Hepatocyte (in vitro differentiated cells): ENCODE measurements around the gene RPL27A. TPM values are rescaled to one million over a fixed set of nuclear protein-coding genes. Genes with fewer than 3 reads are reported as not detected.

Experiments used
- DNase-seq: peaks from one replicate; pipeline ENCODE4 v3.0.0-alpha.2; 2016; ENCODE audit warnings: low spot score
- H2AFZ ChIP-seq: fragments of 200-600 bp; sonication (generic); 2 replicates; pipeline ENCODE4 v1.6.0; 2016; ENCODE audit warnings: antibody characterized with exemption, mild to moderate bottlenecking
- H3K27ac ChIP-seq: fragments of 200-600 bp; sonication (generic); 2 replicates; pipeline ENCODE4 v1.5.1; 2016; ENCODE audit warnings: mild to moderate bottlenecking
- H3K27me3 ChIP-seq: fragments of 200-600 bp; sonication (generic); 2 replicates; pipeline ENCODE4 v1.6.1; 2016
- H3K36me3 ChIP-seq: fragments of 200-600 bp; sonication (generic); replicated peaks from 2 replicates; pipeline ENCODE4 v1.5.1; 2016; ENCODE audit warnings: low read depth; ENCODE audit not compliant: insufficient read depth
- H3K4me1 ChIP-seq: fragments of 200-600 bp; sonication (generic); 2 replicates; pipeline ENCODE4 v1.5.1; 2016; ENCODE audit warnings: mild to moderate bottlenecking, moderate library complexity; ENCODE audit not compliant: insufficient read depth
- H3K4me2 ChIP-seq: fragments of 200-600 bp; sonication (generic); 2 replicates; pipeline ENCODE4 v1.6.0; 2016
- H3K4me3 ChIP-seq: fragments of 200-600 bp; sonication (generic); 2 replicates; pipeline ENCODE4 v1.5.1; 2016; ENCODE audit warnings: mild to moderate bottlenecking
- H3K79me2 ChIP-seq: fragments of 200-600 bp; sonication (generic); 2 replicates; pipeline ENCODE4 v1.6.0; 2017; ENCODE audit warnings: mild to moderate bottlenecking
- H3K9me2 ChIP-seq: fragments of 200-600 bp; sonication (generic); replicated peaks from 2 replicates; pipeline ENCODE4 v1.6.0; 2017; ENCODE audit warnings: mild to moderate bottlenecking; ENCODE audit not compliant: insufficient read depth
- H3K9me3 ChIP-seq: fragments of 200-600 bp; sonication (generic); 2 replicates; pipeline ENCODE4 v1.5.1; 2016; ENCODE audit warnings: low read depth, mild to moderate bottlenecking
- H4K20me1 ChIP-seq: fragments of 200-600 bp; sonication (generic); 2 replicates; pipeline ENCODE4 v1.6.0; 2016; ENCODE audit warnings: mild to moderate bottlenecking; ENCODE audit not compliant: insufficient read depth, poor library complexity, severe bottlenecking
- CTCF ChIP-seq: fragments of 200-600 bp; sonication (generic); IDR thresholded peaks from 2 replicates; pipeline ENCODE4 v1.5.1; 2016; ENCODE audit warnings: antibody characterized with exemption, mild to moderate bottlenecking; ENCODE audit not compliant: poor library complexity
- EZH2 ChIP-seq: fragments of 200-600 bp; sonication (generic); IDR thresholded peaks from 2 replicates; pipeline ENCODE4 v1.6.1; 2016; ENCODE audit warnings: antibody characterized with exemption, mild to moderate bottlenecking, borderline replicate concordance
- EZH2phosphoT487 ChIP-seq: fragments of 200-600 bp; sonication (generic); IDR thresholded peaks from one replicate; pipeline ENCODE4 v1.6.1; 2018; ENCODE audit warnings: antibody characterized with exemption, mild to moderate bottlenecking, low read depth, moderate library complexity; ENCODE audit not compliant: unreplicated experiment, severe bottlenecking
- WGBS: methylation state at CpG from one replicate; pipeline ENCODE4 v1.1.6; 2016; ENCODE audit warnings: low lambda C conversion rate; ENCODE audit errors: missing lambda C conversion rate; 5-methylcytosine and 5-hydroxymethylcytosine counted together
- polyA plus RNA-seq: library from polyadenylated mRNA; unstranded; fragments of >200 nt; fragmentation: Nextera tagmentation; extraction: Ambion mirVana; gene quantifications from 2 replicates; pipeline ENCODE4 v1.2.1, GENCODE V29; 2016
- small RNA-seq: library from RNA; depleted of rRNA; stranded (forward); fragments of <200 nt; gene quantifications from one replicate; pipeline ENCODE3, GENCODE V24; 2014
- total RNA-seq: library from RNA; depleted of rRNA; stranded (reverse); fragments of >200 nt; gene quantifications from 2 replicates; pipeline ENCODE4 v1.2.3, GENCODE V29; 2014

RPL27A gene
- total and polyA plus RNA-seq, 2 experiments from 2014 or later, result 803 to 818 TPM

DNA sequence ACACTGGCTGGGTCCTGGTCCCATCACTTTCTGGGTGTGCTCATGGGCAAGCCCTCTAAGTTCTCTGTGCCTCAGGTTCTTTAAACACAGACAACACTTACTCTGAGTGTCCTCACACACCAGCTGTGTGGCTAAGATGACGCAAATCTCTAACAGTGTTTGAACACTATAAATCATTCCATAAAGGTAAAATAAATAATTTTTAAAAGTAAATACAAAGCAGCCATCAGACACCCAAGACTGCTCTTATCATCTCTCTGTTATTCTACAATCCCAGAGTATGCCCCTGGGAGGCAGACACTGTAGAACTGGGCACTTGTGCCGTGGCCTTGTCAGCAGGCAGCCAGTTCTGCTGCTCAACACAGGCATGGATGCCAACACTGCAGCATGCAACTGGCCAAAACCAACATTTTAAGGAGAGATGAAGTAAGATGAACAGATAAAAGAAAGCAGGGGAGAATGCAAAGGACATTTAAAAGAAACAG, 56.8 kb downstream of the RPL27A start:
- WGBS, result 76% methylated on average over 2 of the region's 2 CpGs
- H3K36me3 ChIP-seq, result no peaks in the 10 kb centered on the region
- TF ChIP-seq EZH2 (no peak), CTCF (no peak), EZH2phosphoT487 (no peak)
- no peaks in the 10 kb centered on the region for H3K27me3 ChIP-seq
- no peaks in the 10 kb centered on the region for H3K9me2 ChIP-seq
- H3K4me3 ChIP-seq, result no peak overlapping the region
- no peaks in the 10 kb centered on the region for H3K9me3 ChIP-seq
- H2AFZ ChIP-seq, result no peak overlapping the region
- peak overlapping the region; percentile 58 for H3K27ac ChIP-seq
- DNase-seq, result no peak
- no peaks in the 10 kb centered on the region for H4K20me1 ChIP-seq
- peaks cover 2% of the 10 kb centered on the region for H3K79me2 ChIP-seq
- no peak overlapping the region for H3K4me2 ChIP-seq
- peaks cover 10% of the 10 kb centered on the region for H3K4me1 ChIP-seq

Small RNA genes within 50 kb of the gene (small RNA-seq; reads per million reads assigned to genes)
- gene SNORA3A (not detected), gene SNORA3B (2.3 reads per million, percentile 88 among the genes with 10 or more reads in this experiment)

Other genes with a start within 250 kb of the RPL27A start
- 9.6 and 12.8 TPM in 2 replicates for gene STK33, start 88.6 kb upstream of the RPL27A start, total RNA-seq
- gene STK33, start 88.6 kb upstream of the RPL27A start, polyA plus RNA-seq, result 3.0 and 6.5 TPM in 2 replicates
- 1.2 and 4.7 TPM in 2 replicates for gene TRIM66, start 127 bp upstream of the RPL27A start, total RNA-seq
- gene TRIM66, start 127 bp upstream of the RPL27A start, polyA plus RNA-seq, result 1.4 and 2.1 TPM in 2 replicates
- gene AKIP1, start 228.4 kb downstream of the RPL27A start, total RNA-seq, result 26.6 and 32.2 TPM in 2 replicates
- gene AKIP1, start 228.4 kb downstream of the RPL27A start, polyA plus RNA-seq, result 31.3 and 41.1 TPM in 2 replicates